GM06990 (cell line): Measurements from ENCODE around the gene ZNF335.

Experiments used
- DNase-seq: peaks from one replicate; pipeline ENCODE4 v3.0.0-alpha.2; 2011; ENCODE audit not compliant: insufficient read length; ENCODE audit errors: extremely low read depth
- H3K27me3 ChIP-seq: replicated peaks from 2 replicates; pipeline ENCODE4 v1.6.0; 2011; ENCODE audit warnings: low read length; ENCODE audit not compliant: control insufficient read depth, insufficient read depth
- H3K36me3 ChIP-seq: 2 replicates; pipeline ENCODE4 v1.5.1; 2011; ENCODE audit warnings: low read length; ENCODE audit not compliant: control insufficient read depth, insufficient read depth
- H3K4me3 ChIP-seq: replicated peaks from 2 replicates; pipeline ENCODE4 v1.5.1; 2011; ENCODE audit warnings: low read depth, mild to moderate bottlenecking, control low read depth, low read length
- CTCF ChIP-seq: IDR thresholded peaks from 2 replicates; pipeline ENCODE4 v1.5.1; 2011; ENCODE audit warnings: low read length, control low read depth, mild to moderate bottlenecking, inconsistent platforms; ENCODE audit not compliant: insufficient read depth, poor library complexity, severe bottlenecking

ZNF335 gene

DNA sequence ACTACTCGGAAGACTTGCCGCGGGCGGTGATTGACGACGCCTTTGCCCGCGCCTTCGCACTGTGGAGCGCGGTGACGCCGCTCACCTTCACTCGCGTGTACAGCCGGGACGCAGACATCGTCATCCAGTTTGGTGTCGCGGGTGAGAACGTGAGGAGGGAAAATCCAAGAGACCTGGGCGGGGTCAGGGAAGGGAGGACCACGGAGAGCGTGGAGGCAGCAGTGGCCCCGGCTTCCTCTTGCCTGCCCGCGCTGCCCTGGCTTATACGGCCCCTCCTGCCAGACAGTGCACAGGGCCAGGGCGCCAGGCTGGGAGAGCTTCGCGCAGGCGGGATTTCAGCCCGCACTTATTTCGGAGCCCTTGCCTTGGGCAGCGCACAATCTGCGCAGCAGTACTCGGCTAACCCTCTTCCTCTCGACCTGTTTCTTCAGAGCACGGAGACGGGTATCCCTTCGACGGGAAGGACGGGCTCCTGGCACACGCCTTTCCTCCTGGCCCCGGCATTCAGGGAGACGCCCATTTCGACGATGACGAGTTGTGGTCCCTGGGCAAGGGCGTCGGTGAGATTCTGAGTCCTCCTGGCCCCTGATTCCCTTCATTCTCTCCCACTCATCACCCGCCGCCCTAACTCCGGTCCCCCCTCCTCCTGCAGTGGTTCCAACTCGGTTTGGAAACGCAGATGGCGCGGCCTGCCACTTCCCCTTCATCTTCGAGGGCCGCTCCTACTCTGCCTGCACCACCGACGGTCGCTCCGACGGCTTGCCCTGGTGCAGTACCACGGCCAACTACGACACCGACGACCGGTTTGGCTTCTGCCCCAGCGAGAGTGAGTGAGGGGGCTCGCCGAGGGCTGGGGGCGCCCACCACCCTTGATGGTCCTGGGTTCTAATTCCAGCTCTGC is 38.7 kb upstream of the ZNF335 start:
- Histone ChIP-seq H3K27me3 (no peaks in the 10 kb centered on the region; the same call in 1 of the 2 replicates), H3K4me3 (no peak overlapping the region), H3K36me3 (no peaks in the 10 kb centered on the region)
- DNase-seq = peak; percentile 51
- TF ChIP-seq CTCF = no peak

- no peak overlapping the region for H3K4me3 ChIP-seq
- no peak for TF ChIP-seq CTCF
- H3K27me3 ChIP-seq = no peaks in the 10 kb centered on the region; the same call in 1 of the 2 replicates
- DNase-seq = no peak
- no peaks in the 10 kb centered on the region for H3K36me3 ChIP-seq
Measured at GRCh38 chr20:46009816-46010215, 37.8 kb upstream of the ZNF335 start.

- TF ChIP-seq CTCF = no peak
- no peak for DNase-seq
- H3K27me3 ChIP-seq = no peaks in the 10 kb centered on the region; the same call in 1 of the 2 replicates
- H3K4me3 ChIP-seq = no peak overlapping the region
- no peaks in the 10 kb centered on the region for H3K36me3 ChIP-seq
Measured at GRCh38 chr20:46007671-46008070, 35.7 kb upstream of the ZNF335 start.

GRCh38 chr20:46006964-46007363 is 35.0 kb upstream of the ZNF335 start:
- no peak for DNase-seq

GRCh38 chr20:46006022-46006705 is 34.2 kb upstream of the ZNF335 start:
- no peaks in the 10 kb centered on the region for H3K36me3 ChIP-seq
- DNase-seq = no peak
- no peak overlapping the region for H3K4me3 ChIP-seq
- no peak for TF ChIP-seq CTCF
- no peaks in the 10 kb centered on the region; the same call in 1 of the 2 replicates for H3K27me3 ChIP-seq

More at GRCh38 chr20:46006964-46007363, 35.0 kb upstream of the ZNF335 start:
- no peak for TF ChIP-seq CTCF
- H3K36me3 ChIP-seq = no peaks in the 10 kb centered on the region
- H3K27me3 ChIP-seq = no peaks in the 10 kb centered on the region; the same call in 1 of the 2 replicates
- H3K4me3 ChIP-seq = no peak overlapping the region
